LHCN-M2 (cell line): ENCODE data around the gene ELANE. TPM values are rescaled to one million over a fixed set of nuclear protein-coding genes. Genes with fewer than 3 reads are reported as not detected.

Experiments used
- DNase-seq: peaks from one replicate; pipeline ENCODE4 v3.0.0-alpha.2; 2012; ENCODE audit warnings: low read depth
- polyA plus RNA-seq: library from polyadenylated mRNA; unstranded; fragments of >200 nt; gene quantifications from one replicate; pipeline ENCODE4 v1.2.1, GENCODE V29; 2012; ENCODE audit warnings: missing spikeins
- total RNA-seq: library from RNA; depleted of rRNA; stranded (reverse); fragments of >200 nt; gene quantifications from 2 replicates; pipeline ENCODE4 v1.2.3, GENCODE V29; 2014; rRNA removed

ELANE gene
- 0.11 TPM in 1 of 2 replicates, not detected in the other for total RNA-seq
- polyA plus RNA-seq: 0.06 TPM

GRCh38 chr19:852136-853013 is at the start of gene ELANE:
Gene ELANE (plus strand): TSS chr19:852303. CDS start chr19:852329, 26 bp downstream.
- no peak for DNase-seq

GRCh38 chr19:802498-803098 is 49.5 kb upstream of the ELANE start:
- no peak for DNase-seq

- DNase-seq: no peak
Observed at GRCh38 chr19:803099-803561, 49.0 kb upstream of the ELANE start.

GRCh38 chr19:803686-804418 is 48.3 kb upstream of the ELANE start:
- no peak for DNase-seq

GRCh38 chr19:804419-805165 is 47.5 kb upstream of the ELANE start:
- no peak for DNase-seq

GRCh38 chr19:805166-805551 is 46.9 kb upstream of the ELANE start:
- DNase-seq: no peak

GRCh38 chr19:805600-806550 is 46.2 kb upstream of the ELANE start:
- no peak for DNase-seq

- no peak for DNase-seq
Observed at GRCh38 chr19:806815-807421, 45.2 kb upstream of the ELANE start.

GRCh38 chr19:807627-808422 is 44.3 kb upstream of the ELANE start:
- no peak for DNase-seq

- DNase-seq: no peak
Observed at GRCh38 chr19:808423-808775, 43.7 kb upstream of the ELANE start.

GRCh38 chr19:810077-810855 is 41.8 kb upstream of the ELANE start:
- no peak for DNase-seq

GRCh38 chr19:810883-811489 is 41.1 kb upstream of the ELANE start:
- DNase-seq: no peak

- no peak for DNase-seq
Observed at GRCh38 chr19:811506-812048, 40.5 kb upstream of the ELANE start.

GRCh38 chr19:812049-812746 is 39.9 kb upstream of the ELANE start:
- DNase-seq: no peak

GRCh38 chr19:812747-813218 is 39.3 kb upstream of the ELANE start:
- no peak for DNase-seq

- DNase-seq: no peak
Observed at GRCh38 chr19:813219-814151, 38.6 kb upstream of the ELANE start.
